ENCODE measurements around the gene AGBL5. TPM values are rescaled to one million over a fixed set of nuclear protein-coding genes. Genes with fewer than 3 reads are reported as not detected.

AGBL5 gene
- total and polyA plus RNA-seq, 2 of the 13 experiments (the other 11 are each of a cell fraction or from before 2014, with no cell fraction given) = 55.9 to 73.3 TPM

DNA sequence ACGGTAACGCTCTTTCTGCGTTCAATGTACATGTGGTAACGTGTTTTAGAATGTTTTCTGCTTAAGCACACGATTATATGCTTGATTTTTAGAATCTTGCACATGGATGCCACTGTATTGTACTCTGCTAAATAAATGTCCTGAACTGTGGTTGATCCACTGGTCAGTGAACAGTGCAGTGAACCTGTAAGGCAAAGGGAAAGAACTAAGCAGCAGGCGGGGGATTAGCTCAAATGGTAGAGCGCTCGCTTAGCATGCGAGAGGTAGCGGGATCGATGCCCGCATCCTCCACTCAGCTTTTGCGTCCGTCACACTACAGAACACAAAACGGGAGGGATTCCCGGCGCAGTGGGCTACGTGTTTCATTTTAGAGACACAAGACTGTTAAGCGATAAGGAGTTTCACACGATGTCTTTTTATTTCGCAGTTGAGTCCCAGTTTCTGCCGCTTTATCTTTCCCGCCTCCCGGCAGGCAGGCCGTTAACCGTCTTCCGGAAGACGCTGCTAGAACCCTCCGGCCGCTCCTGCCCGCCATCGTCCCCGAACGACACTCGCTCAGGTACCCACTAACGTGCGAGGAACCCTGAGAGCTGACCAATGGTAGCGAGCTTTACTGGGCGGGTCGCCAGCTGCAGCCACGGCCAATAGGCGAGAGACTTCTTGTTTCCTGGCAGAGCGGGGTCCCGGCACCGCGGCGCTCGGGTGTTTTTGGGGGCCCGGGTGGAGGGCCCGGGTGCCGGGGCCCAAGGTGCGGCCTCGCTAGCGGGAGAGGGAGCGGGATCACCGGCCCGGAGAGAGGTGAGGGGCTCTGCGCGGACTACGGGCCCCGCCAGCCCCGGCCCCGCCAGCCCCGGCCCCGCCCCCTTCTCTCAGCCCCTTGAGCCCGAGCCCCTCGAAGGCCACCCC is at the start of gene AGBL5 (continued):
- TF ChIP-seq, protein P1, sequence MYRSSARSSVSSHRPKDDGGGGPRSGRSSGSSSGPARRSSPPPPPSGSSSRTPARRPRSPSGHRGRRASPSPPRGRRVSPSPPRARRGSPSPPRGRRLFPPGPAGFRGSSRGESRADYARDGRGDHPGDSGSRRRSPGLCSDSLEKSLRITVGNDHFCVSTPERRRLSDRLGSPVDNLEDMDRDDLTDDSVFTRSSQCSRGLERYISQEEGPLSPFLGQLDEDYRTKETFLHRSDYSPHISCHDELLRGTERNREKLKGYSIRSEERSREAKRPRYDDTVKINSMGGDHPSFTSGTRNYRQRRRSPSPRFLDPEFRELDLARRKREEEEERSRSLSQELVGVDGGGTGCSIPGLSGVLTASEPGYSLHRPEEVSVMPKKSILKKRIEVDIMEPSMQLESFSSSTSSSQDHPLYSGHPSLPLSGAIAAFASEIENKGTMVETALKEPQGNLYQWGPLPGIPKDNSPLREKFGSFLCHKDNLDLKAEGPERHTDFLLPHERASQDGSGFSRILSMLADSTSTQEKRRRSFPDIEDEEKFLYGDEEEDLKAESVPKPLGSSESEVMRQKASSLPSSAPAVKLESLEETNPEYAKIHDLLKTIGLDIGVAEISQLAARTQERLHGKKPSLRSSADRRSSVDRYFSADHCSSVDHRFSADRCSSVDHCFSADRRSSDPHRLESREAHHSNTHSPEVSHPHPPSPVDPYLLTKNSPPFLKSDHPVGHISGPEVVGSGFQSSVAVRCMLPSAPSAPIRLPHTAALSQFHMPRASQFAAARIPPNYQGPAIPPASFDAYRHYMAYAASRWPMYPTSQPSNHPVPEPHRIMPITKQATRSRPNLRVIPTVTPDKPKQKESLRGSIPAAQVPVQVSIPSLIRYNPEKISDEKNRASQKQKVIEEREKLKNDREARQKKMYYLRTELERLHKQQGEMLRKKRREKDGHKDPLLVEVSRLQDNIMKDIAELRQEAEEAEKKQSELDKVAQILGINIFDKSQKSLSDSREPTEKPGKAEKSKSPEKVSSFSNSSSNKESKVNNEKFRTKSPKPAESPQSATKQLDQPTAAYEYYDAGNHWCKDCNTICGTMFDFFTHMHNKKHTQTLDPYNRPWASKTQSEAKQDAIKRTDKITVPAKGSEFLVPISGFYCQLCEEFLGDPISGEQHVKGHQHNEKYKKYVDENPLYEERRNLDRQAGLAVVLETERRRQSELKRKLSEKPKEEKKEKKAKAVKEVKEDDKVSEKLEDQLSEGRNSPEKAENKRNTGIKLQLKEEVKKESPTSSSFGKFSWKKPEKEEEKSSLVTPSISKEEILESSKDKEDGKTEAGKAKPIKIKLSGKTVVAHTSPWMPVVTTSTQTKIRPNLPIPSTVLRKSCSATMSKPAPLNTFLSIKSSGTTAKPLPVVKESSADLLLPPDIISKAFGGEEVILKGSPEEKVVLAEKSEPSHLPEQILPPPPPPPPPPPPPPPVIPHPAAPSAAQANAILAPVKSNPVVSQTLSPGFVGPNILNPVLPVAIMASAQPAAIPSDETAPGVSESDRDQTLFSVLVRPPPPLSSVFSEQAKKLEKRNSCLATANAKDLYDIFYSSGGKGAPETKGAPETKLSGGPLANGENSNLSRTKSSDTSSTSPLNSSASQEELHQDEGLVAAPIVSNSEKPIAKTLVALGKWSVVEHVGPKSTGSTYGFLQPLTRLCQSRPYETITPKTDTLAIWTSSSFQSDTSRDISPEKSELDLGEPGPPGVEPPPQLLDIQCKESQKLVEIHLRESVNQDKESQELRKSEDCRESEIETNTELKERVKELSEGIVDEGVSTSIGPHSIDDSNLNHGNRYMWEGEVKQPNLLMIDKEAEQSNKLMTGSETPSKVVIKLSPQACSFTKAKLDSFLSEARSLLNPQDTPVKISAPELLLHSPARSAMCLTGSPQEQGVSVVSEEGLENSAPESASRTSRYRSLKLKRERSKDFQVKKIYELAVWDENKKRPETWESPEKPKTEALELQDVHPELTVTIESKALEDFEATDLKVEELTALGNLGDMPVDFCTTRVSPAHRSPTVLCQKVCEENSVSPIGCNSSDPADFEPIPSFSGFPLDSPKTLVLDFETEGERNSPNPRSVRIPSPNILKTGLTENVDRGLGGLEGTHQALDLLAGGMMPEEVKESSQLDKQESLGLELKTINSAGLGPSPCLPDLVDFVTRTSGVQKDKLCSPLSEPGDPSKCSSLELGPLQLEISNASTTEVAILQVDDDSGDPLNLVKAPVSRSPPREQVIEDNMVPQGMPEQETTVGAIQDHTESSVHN (CRISPR knock-in tag; IDR thresholded peaks at IDR 0.05) = peak; percentile 87; the same call in 1 of the 2 replicates
- peak; percentile 90; the same call in 1 of the 2 replicates for TF ChIP-seq ZNF367 (CRISPR knock-in tag; IDR thresholded peaks at IDR 0.05; ENCODE audit: borderline replicate concordance)
- TF ChIP-seq, protein P2, sequence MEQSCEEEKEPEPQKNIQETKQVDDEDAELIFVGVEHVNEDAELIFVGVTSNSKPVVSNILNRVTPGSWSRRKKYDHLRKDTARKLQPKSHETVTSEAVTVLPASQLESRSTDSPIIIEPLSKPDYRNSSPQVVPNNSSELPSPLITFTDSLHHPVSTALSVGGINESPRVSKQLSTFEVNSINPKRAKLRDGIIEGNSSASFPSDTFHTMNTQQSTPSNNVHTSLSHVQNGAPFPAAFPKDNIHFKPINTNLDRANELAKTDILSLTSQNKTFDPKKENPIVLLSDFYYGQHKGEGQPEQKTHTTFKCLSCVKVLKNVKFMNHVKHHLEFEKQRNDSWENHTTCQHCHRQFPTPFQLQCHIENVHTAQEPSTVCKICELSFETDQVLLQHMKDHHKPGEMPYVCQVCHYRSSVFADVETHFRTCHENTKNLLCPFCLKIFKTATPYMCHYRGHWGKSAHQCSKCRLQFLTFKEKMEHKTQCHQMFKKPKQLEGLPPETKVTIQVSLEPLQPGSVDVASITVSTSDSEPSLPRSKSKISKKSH (CRISPR knock-in tag; IDR thresholded peaks at IDR 0.05; ENCODE audit: borderline replicate concordance) = peak; percentile 99
- TF ChIP-seq, protein P3, sequence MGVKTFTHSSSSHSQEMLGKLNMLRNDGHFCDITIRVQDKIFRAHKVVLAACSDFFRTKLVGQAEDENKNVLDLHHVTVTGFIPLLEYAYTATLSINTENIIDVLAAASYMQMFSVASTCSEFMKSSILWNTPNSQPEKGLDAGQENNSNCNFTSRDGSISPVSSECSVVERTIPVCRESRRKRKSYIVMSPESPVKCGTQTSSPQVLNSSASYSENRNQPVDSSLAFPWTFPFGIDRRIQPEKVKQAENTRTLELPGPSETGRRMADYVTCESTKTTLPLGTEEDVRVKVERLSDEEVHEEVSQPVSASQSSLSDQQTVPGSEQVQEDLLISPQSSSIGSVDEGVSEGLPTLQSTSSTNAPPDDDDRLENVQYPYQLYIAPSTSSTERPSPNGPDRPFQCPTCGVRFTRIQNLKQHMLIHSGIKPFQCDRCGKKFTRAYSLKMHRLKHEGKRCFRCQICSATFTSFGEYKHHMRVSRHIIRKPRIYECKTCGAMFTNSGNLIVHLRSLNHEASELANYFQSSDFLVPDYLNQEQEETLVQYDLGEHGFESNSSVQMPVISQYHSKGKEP (CRISPR knock-in tag; IDR thresholded peaks at IDR 0.05) = no peak
- TF ChIP-seq NFE2L2 (IDR thresholded peaks at IDR 0.05; ENCODE audit: low read length) = no peak
- TF ChIP-seq NR2F6 (IDR thresholded peaks at IDR 0.05) = no peak; the same call in 1 of the 2 replicates
- peak; percentile 40; the same call in 1 of the 2 replicates for TF ChIP-seq NR2F6 (CRISPR knock-in tag; IDR thresholded peaks at IDR 0.05)
- TF ChIP-seq GPN1 (CRISPR knock-in tag; IDR thresholded peaks at IDR 0.05; ENCODE audit: borderline replicate concordance) = no peak
- TF ChIP-seq, protein P4, sequence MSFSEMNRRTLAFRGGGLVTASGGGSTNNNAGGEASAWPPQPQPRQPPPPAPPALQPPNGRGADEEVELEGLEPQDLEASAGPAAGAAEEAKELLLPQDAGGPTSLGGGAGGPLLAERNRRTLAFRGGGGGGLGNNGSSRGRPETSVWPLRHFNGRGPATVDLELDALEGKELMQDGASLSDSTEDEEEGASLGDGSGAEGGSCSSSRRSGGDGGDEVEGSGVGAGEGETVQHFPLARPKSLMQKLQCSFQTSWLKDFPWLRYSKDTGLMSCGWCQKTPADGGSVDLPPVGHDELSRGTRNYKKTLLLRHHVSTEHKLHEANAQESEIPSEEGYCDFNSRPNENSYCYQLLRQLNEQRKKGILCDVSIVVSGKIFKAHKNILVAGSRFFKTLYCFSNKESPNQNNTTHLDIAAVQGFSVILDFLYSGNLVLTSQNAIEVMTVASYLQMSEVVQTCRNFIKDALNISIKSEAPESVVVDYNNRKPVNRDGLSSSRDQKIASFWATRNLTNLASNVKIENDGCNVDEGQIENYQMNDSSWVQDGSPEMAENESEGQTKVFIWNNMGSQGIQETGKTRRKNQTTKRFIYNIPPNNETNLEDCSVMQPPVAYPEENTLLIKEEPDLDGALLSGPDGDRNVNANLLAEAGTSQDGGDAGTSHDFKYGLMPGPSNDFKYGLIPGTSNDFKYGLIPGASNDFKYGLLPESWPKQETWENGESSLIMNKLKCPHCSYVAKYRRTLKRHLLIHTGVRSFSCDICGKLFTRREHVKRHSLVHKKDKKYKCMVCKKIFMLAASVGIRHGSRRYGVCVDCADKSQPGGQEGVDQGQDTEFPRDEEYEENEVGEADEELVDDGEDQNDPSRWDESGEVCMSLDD (CRISPR knock-in tag; IDR thresholded peaks at IDR 0.05; ENCODE audit: borderline replicate concordance) = peak; percentile 98
- no peak for TF ChIP-seq MTA3 (CRISPR knock-in tag; IDR thresholded peaks at IDR 0.05)
- peak; percentile 50 for TF ChIP-seq HNRNPLL (IDR thresholded peaks at IDR 0.05; ENCODE audit: low read depth, low read length, poor library complexity, severe bottlenecking)

All from HepG2 (cell line).